Amniotic stem cell (primary cell): ENCODE results near the gene WWOX.

Experiments used
- DNase-seq: peaks from one replicate; lab custom pipeline; 2025; lab: John Stamatoyannopoulos, UW

Gene WWOX

GRCh38 chr16:78227855-78228254, 128.4 kb downstream of the WWOX start:
- no peak for DNase-seq

DNA sequence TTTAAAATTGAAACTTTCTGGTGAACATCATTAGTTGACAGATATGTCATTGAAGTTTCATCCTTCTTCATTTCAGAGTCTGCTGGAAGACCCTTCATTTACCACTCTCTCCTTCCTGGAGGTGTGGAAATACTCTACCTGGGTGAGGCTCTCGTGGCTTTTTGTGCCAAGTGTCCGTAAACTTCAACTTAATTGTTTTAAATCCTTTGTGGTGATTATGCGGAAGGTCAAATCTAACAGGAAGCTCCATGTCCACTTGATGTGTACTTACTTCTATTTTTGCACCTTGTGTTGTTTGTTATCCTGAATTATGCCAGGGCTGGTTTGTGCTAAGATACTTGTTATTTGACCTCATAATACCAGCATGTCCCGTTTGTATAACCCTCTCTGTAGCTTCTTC, 129.2 kb downstream of the WWOX start:
- no peak for DNase-seq

GRCh38 chr16:78230832-78231231, 131.4 kb downstream of the WWOX start:
- DNase-seq, result no peak

DNA sequence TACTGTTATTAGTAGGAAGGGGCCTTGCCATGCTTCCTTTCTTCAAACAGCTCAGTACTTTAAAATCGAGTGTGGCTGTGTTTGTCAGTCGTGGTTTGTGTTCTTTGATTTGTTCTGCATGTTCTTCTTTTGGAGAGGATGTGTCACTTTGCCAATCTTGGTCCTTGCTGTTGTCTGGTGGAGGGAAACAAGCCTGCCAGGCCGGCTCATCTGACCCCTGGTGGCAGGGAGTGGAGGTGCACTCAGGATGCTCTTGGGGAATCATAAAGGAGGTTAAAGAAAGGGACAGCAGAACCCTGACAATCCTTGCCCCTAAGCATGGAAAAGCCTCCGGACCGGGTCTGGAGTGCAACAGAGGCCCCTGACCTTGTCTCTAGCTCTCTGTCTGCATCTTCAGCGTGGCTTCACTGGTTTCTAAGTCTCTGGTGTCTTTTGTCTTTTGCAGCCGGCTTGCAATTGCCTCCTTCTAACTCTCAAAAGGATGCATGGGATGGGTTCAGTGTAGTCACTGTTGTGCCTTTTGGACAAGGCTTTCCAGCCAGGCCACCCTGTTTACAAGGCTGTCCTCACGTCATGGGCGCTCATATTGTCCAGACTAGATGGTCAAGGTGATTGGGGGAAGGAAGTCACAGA, 135.8 kb downstream of the WWOX start:
- no peak for DNase-seq

- no peak for DNase-seq
Observed at GRCh38 chr16:78235876-78236275, 136.4 kb downstream of the WWOX start.

GRCh38 chr16:78237841-78238240, 138.4 kb downstream of the WWOX start:
- DNase-seq, result no peak

GRCh38 chr16:78240459-78241222, 141.2 kb downstream of the WWOX start:
- no peak for DNase-seq

DNA sequence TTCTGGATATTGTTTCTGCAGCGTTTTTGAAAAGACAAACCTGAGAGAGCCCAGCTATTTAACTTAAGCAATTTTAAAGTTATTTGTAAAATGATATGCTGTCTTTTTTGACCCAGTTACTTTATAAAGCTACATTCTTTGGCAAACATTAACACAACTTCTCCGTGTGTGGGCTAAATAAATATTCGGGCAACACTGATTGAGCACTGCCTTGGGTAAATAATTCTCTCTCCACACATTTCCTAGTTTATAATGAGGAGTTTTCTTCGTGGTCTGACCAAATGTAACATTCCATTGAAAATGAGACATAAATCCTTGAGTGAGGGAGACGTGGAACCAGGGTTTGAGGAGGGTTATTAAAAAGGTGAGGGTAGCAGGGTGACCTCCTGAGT, 142.8 kb downstream of the WWOX start:
- DNase-seq, result no peak

DNA sequence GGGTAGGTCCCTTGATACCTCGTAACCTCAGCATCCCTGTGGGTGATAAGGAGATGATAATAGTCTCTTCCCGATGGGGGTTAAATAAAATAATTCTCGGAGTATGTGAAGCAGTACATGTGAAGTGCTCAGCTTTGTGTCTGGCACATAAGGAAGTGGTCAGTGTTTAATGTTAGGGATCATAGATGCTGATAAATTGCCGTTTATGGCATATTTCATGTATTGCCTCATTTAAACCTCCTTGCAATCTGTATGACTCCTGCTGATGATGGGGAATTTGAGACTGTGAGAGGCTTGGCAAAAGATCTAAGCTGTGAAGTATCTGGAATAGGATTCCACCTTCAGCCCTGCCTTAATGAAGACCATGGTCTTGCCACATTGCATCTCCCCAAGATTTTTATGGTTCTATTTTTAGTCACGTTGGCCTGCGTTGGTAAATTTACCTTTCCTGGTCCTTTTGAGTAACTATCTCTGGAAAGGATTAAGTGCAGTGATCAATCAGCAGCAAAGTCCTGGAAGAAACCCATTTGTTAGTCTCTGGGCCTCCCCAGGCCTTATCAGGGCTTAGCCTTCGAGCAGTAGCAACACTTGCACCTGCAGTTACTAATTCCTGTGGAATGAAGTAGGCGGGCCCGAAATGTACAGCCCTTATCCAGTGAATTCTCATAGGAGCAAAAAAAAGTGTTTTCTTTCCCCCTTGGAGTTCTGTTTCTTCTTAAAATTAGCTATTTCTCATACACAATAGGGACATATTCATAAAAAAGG, 144.9 kb downstream of the WWOX start:
- DNase-seq, result no peak

DNA sequence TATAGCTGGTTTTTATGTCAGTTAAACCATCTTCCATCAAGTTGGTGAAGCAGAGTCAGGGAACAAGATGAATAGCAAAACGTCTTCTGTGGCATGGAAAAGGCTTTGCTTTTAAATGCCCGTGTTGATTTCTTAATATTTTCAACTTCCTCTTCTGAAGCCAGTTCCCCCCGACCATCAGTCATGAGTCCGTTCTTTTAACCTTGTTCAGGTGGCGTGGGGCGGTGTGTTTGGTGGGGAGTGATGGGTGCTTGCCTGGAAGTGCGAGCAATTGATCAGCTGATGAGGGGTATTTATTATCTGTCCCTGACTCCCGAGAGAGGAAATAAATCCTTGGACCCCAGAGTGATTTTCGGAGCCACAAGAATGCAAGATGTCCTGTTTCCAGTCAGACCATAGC, 147.1 kb downstream of the WWOX start:
- no peak for DNase-seq

DNA sequence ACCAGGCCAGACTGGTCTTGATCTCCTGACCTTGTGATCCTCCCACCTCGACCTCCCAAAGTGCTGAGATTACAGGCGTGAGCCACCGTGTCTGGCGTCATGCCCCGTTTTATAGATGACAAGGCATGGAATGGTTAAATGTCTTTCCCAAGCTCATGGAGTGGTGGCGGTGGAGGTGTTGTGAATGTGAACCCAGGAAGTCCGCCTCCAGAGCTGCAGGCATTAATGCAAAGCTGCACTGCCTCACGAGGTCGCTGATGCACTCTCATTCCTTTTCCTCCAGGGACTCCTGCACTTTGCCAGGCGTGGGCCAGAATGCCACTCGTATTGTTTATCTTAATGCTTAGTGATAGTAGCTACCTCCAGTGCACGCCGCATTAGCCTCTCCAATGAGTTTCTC, 149.6 kb downstream of the WWOX start:
- DNase-seq, result no peak

- DNase-seq, result no peak
Observed at GRCh38 chr16:78249832-78250231, 150.4 kb downstream of the WWOX start.

GRCh38 chr16:78251115-78251514, 151.7 kb downstream of the WWOX start:
- no peak for DNase-seq

DNA sequence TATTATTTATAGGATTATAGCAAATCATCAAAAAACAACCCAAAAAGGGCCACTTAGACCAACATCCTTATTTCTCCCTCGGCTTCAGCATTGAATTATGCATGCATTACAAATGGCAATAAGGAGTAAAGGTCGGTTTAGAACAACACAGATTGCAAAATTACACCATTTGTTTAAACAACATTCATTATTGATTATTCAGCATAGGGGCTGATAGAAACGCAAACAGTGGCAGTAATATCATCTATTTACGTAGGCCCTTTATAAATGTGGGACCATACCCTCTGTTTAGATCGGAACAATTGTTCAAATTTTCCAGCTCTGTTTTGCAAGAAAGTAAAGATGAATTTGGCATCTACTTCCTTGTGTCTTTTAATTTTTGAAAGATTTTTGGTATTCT, 153.3 kb downstream of the WWOX start:
- no peak for DNase-seq

GRCh38 chr16:78254841-78255240, 155.4 kb downstream of the WWOX start:
- no peak for DNase-seq

DNA sequence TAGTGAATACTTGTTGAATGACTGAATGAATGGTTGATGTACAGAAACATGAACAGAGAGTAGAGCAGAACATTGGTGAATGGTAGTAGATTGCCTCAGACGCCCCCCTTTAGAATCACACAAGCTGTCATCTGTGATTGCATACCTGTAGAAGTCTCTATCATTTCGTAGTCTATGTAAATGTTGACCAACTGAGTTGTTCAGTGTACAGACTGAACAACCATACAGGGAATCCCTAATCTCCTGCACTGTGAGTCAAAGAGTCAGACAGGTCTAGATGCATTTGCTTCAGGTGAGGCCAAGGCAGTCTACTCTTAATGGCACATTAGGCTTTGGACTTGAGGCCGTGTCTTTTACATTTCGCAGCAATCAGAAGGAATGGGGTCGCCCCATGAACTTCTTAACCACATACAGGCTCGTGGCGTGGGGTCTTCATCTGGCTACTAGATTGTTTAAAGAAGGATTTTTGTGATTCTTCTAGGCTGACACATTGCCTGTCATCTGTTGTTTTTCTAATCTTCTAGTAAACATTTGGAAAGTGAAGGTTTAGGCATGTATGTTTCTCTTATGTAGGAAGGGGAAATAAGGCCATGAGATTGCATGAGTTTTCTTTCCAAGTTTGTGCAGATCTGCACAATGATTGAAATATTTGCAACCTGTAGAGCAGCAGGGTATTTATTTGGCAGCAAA, 157.4 kb downstream of the WWOX start:
- no peak for DNase-seq

DNA sequence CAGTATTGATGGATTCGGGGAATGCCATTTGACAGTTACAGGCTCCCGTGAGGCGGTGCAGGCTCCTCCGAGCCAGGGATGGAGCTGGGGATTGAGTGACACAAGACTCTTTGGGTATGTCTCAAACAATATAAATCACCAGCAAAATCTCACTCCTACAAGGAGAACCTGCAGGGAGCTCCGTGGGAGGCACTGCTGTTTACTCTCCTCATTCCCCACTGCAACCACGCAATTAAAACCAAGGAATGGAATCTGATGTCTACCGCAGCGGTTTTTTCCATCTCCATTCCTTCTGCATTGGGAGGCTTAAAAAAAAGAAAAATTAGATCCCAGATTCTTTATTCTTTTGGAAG, 157.9 kb downstream of the WWOX start:
- no peak for DNase-seq

GRCh38 chr16:78258375-78259065, 159.1 kb downstream of the WWOX start:
- no peak for DNase-seq

- no peak for DNase-seq
Observed at GRCh38 chr16:78259873-78260272, 160.4 kb downstream of the WWOX start.

DNA sequence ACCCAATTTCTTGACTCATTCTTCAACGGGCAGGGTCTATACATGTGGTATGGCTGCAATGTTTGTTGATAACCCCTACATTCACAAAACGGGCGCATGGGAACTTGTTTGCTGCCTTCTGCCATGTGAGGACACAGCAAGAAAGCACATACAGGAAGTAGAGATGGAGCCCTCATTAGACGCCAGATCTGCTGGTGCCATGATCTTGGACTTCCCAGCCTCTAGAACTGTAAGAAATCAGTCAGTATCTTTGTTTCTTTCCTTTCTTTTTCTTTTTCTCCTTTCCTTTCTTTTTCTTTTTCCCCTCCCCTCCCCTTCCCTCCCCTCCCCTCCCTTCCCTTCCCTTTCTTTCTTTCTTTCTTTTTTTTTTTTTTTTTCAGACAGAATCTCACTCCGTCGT, 165.2 kb downstream of the WWOX start:
- no peak for DNase-seq

GRCh38 chr16:78269256-78269655, 169.8 kb downstream of the WWOX start:
- DNase-seq, result no peak

GRCh38 chr16:78271981-78272380, 172.5 kb downstream of the WWOX start:
- no peak for DNase-seq
